ENCODE data around the gene NDUFV1. TPM values are rescaled to one million over a fixed set of nuclear protein-coding genes. Genes with fewer than 3 reads are reported as not detected.

The NDUFV1 gene
- total and polyA plus RNA-seq, 9 of the 15 experiments (the other 6 are each of a cell fraction or from before 2014, with no cell fraction given): 10.8 to 423 (median 209) TPM

- TF ChIP-seq PRDM10 (IDR thresholded peaks at IDR 0.05; ENCODE audit: partially characterized antibody) (peak; percentile 32), ZFX (CRISPR knock-in tag; IDR thresholded peaks at IDR 0.05) (peak; percentile 90), ATF4 (CRISPR knock-in tag; IDR thresholded peaks at IDR 0.05) (no peak), PTRF (tag; IDR thresholded peaks at IDR 0.05) (no peak), ZEB2 (IDR thresholded peaks at IDR 0.05) (peak; percentile 67), RAD21 (CRISPR knock-in tag; conservative IDR thresholded peaks at IDR 0.05 in 1 of 2, IDR thresholded peaks at IDR 0.05 in 1 of 2) (peak; percentile 64 to 77), HES1 (IDR thresholded peaks at IDR 0.05; ENCODE audit: low read depth) (no peak), HDAC3 (IDR thresholded peaks at IDR 0.05; ENCODE audit: borderline replicate concordance, partially characterized antibody) (no peak), E2F1 (CRISPR knock-in tag; IDR thresholded peaks at IDR 0.05) (peak; percentile 86), SMARCA5 (IDR thresholded peaks at IDR 0.05) (peak; percentile 63; the same call in 1 of the 2 replicates), ZNF133 (CRISPR knock-in tag; IDR thresholded peaks at IDR 0.05) (no peak)
- TF ChIP-seq, protein P1, sequence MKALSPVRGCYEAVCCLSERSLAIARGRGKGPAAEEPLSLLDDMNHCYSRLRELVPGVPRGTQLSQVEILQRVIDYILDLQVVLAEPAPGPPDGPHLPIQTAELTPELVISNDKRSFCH (CRISPR knock-in tag; IDR thresholded peaks at IDR 0.05): no peak
- TF ChIP-seq, protein P1 (tag; IDR thresholded peaks at IDR 0.05): peak; percentile 93
- TF ChIP-seq, protein P2, sequence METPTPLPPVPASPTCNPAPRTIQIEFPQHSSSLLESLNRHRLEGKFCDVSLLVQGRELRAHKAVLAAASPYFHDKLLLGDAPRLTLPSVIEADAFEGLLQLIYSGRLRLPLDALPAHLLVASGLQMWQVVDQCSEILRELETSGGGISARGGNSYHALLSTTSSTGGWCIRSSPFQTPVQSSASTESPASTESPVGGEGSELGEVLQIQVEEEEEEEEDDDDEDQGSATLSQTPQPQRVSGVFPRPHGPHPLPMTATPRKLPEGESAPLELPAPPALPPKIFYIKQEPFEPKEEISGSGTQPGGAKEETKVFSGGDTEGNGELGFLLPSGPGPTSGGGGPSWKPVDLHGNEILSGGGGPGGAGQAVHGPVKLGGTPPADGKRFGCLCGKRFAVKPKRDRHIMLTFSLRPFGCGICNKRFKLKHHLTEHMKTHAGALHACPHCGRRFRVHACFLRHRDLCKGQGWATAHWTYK (CRISPR knock-in tag; IDR thresholded peaks at IDR 0.05): peak; percentile 75
- TF ChIP-seq, protein P3, sequence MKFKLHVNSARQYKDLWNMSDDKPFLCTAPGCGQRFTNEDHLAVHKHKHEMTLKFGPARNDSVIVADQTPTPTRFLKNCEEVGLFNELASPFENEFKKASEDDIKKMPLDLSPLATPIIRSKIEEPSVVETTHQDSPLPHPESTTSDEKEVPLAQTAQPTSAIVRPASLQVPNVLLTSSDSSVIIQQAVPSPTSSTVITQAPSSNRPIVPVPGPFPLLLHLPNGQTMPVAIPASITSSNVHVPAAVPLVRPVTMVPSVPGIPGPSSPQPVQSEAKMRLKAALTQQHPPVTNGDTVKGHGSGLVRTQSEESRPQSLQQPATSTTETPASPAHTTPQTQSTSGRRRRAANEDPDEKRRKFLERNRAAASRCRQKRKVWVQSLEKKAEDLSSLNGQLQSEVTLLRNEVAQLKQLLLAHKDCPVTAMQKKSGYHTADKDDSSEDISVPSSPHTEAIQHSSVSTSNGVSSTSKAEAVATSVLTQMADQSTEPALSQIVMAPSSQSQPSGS (CRISPR knock-in tag; IDR thresholded peaks at IDR 0.05): peak; percentile 20; the same call in 1 of the 2 replicates
- TF ChIP-seq, protein P4, sequence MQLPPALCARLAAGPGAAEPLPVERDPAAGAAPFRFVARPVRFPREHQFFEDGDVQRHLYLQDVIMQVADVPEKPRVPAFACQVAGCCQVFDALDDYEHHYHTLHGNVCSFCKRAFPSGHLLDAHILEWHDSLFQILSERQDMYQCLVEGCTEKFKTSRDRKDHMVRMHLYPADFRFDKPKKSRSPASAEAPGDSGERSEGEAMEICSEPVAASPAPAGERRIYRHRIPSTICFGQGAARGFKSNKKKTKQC (CRISPR knock-in tag; IDR thresholded peaks at IDR 0.05): peak; percentile 95
These were observed 22.9 kb downstream of the NDUFV1 start, which contains the start of gene NUDT8 (continued) for GRCh38 chr11:67629386-67630227.
